Muscle layer of colon (tissue), 2 donors: ENCODE results near the gene PTPRD.

Experiments used
- H3K27ac ChIP-seq: one replicate; pipeline ENCODE4 v1.7.0; 2013; ENCODE audit warnings: low read depth, mild to moderate bottlenecking, low read length, moderate library complexity
- H3K27me3 ChIP-seq, 2 donors: one replicate each; pipeline ENCODE4 v1.7.0; 2013; ENCODE audit warnings: low read length in 2 of 2, mild to moderate bottlenecking in 2 of 2; ENCODE audit not compliant: insufficient read depth in 2 of 2, control insufficient read depth in 1 of 2
- H3K36me3 ChIP-seq: one replicate; pipeline ENCODE4 v1.7.0; 2013; ENCODE audit warnings: mild to moderate bottlenecking, low read length; ENCODE audit not compliant: insufficient read depth
- H3K4me1 ChIP-seq: one replicate; pipeline ENCODE4 v1.7.0; 2013; ENCODE audit warnings: mild to moderate bottlenecking, low read length; ENCODE audit not compliant: insufficient read depth
- H3K4me3 ChIP-seq, 2 donors: one replicate each; pipeline ENCODE4 v1.7.0; 2013; ENCODE audit warnings: low read length in 2 of 2, low read depth in 1 of 2, mild to moderate bottlenecking in 1 of 2, moderate library complexity in 1 of 2
- H3K9ac ChIP-seq: one replicate; pipeline ENCODE4 v1.7.0; 2013; ENCODE audit warnings: low read length
- H3K9me3 ChIP-seq: one replicate; pipeline ENCODE4 v1.7.0; 2013; ENCODE audit warnings: mild to moderate bottlenecking, low read length
- donor health status: abdominal sarcoma.
- donor health status: Adenocarcinoma of cecum.

The PTPRD gene

DNA sequence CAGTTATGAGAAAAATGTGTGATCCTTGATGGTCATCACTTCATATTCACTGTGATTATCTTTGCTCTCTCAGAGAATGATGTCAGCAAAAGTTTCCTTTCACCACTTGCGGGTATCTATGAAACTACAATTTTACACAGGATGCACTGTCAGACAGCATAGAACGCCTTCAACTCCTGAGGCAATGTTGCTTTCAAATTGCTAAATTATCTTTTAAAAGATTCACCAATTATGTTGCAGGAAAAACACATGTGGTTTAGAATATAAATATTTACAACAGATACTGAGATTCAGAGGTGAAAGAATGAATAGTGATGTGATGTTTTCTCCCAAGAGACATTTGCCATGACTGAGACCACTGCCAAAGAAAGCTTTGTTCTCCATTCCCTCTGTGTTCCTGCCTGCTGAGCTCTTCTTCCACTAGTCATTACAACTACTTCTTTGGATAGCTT is 1933.4 kb downstream of the PTPRD start:
- no peaks in the 10 kb centered on the region for H3K36me3 ChIP-seq
- no peak overlapping the region for H3K27ac ChIP-seq
- no peaks in the 10 kb centered on the region for H3K4me1 ChIP-seq
- no peaks in the 10 kb centered on the region for H3K27me3 ChIP-seq
- no peak overlapping the region for H3K9ac ChIP-seq
- no peak overlapping the region for H3K4me3 ChIP-seq
- H3K9me3 ChIP-seq, result no peaks in the 10 kb centered on the region

DNA sequence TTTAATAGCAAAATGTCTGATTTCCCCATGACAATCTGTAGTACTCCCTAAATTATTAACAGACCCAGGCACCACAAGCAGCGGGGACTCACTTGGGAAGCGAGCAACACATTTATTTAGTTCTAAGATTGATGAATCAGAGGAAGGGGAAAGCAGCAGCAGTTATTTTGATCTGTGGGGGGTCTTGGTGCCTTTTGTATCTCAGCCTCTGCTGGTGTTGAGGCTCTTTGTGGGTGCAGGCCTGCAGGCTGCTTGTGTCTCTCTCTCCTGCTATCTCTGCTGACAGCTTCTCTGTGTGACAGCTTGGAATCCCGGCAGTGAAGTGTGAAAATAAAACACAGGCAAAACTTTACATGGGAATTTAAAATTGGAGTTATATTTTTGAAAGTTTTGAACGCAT is 1935.1 kb downstream of the PTPRD start:
- H3K9ac ChIP-seq, result no peak overlapping the region
- H3K27ac ChIP-seq, result no peak overlapping the region
- no peak overlapping the region for H3K4me3 ChIP-seq
- no peaks in the 10 kb centered on the region for H3K4me1 ChIP-seq
- no peaks in the 10 kb centered on the region for H3K36me3 ChIP-seq
- H3K27me3 ChIP-seq, result no peaks in the 10 kb centered on the region
- H3K9me3 ChIP-seq, result no peaks in the 10 kb centered on the region

DNA sequence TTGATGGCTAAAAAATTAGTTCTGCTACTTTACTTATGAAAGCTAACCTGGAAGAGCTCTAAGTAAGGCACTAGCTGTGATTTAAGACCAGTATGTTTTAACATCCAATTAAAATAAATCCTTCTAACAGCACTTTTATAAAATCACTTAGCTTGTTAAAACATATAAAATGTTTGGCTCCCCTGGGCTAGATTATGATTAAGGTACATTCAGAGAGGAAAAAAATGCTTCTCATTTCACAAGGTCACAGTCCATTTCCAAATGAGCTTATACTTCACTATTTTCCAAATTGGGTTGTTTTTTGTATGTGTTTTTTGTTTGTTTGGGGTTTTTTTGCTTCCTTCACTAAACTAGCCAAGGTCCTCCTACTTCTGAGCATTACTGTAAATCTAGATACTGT is 1938.3 kb downstream of the PTPRD start:
- Histone ChIP-seq H3K27me3 (no peaks in the 10 kb centered on the region), H3K4me3 (no peak overlapping the region), H3K9ac (no peak overlapping the region), H3K27ac (no peak overlapping the region), H3K9me3 (no peaks in the 10 kb centered on the region), H3K4me1 (no peaks in the 10 kb centered on the region), H3K36me3 (no peaks in the 10 kb centered on the region)

DNA sequence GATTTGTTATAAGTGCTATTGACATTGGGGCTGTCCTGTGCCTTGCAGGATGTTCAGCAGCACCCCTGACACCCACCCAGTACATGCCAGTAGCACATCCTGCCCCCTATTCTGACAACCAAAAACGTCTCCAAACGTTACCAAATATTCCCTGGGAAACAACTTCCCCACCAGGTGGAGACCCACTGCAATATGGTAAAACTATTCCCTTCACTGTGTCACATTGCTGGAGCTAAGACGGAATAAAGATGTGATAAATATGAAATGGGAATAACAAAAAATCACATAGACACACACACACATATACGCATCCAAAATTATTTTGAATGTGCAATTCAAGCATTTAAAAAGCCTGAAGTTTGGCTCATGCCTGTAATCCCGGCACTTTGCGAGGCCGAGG is 1939.0 kb downstream of the PTPRD start:
- Histone ChIP-seq H3K9ac (no peak overlapping the region), H3K9me3 (no peaks in the 10 kb centered on the region), H3K27ac (no peak overlapping the region), H3K4me1 (no peaks in the 10 kb centered on the region), H3K4me3 (no peak overlapping the region), H3K27me3 (no peaks in the 10 kb centered on the region), H3K36me3 (no peaks in the 10 kb centered on the region)

- Histone ChIP-seq H3K36me3 (no peaks in the 10 kb centered on the region), H3K27me3 (no peaks in the 10 kb centered on the region), H3K9me3 (no peaks in the 10 kb centered on the region), H3K4me3 (no peak overlapping the region), H3K27ac (no peak overlapping the region), H3K4me1 (no peaks in the 10 kb centered on the region), H3K9ac (no peak overlapping the region)
These were observed 1942.1 kb downstream of the PTPRD start for GRCh38 chr9:8670751-8671150.

DNA sequence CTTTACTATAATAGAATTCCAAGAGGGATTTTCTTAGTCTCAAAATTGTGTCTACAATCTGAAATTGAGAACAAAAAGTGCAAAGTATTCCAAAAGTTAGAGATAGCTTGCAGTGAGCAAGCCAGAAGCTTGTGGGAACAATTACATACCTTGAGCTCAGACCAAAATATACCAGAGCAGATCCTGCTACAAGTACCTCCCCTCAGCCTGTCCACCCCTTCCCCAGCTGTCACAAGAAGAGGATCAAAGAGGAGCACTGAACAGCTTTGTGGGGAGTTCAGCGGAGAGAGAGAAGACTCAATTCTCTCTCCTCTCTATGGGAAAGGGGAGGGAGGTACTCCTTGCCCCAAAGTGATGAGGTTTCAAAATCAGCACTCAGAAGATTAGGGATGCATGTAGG is 1944.1 kb downstream of the PTPRD start:
- Histone ChIP-seq H3K36me3 (no peaks in the 10 kb centered on the region), H3K27me3 (no peaks in the 10 kb centered on the region), H3K9ac (no peak overlapping the region), H3K27ac (no peak overlapping the region), H3K9me3 (no peaks in the 10 kb centered on the region), H3K4me1 (no peaks in the 10 kb centered on the region), H3K4me3 (no peak overlapping the region)

- Histone ChIP-seq H3K4me1 (no peaks in the 10 kb centered on the region), H3K9ac (no peak overlapping the region), H3K36me3 (no peaks in the 10 kb centered on the region), H3K27me3 (no peaks in the 10 kb centered on the region), H3K27ac (no peak overlapping the region), H3K4me3 (no peak overlapping the region), H3K9me3 (no peaks in the 10 kb centered on the region)
These were observed 1944.6 kb downstream of the PTPRD start for GRCh38 chr9:8668231-8668630.

- H3K27me3 ChIP-seq, result no peaks in the 10 kb centered on the region
- H3K4me3 ChIP-seq, result no peak overlapping the region
- H3K9ac ChIP-seq, result no peak overlapping the region
- no peaks in the 10 kb centered on the region for H3K36me3 ChIP-seq
- no peak overlapping the region for H3K27ac ChIP-seq
- H3K4me1 ChIP-seq, result no peaks in the 10 kb centered on the region
- no peaks in the 10 kb centered on the region for H3K9me3 ChIP-seq
These were observed 1946.7 kb downstream of the PTPRD start for GRCh38 chr9:8666060-8666459.

DNA sequence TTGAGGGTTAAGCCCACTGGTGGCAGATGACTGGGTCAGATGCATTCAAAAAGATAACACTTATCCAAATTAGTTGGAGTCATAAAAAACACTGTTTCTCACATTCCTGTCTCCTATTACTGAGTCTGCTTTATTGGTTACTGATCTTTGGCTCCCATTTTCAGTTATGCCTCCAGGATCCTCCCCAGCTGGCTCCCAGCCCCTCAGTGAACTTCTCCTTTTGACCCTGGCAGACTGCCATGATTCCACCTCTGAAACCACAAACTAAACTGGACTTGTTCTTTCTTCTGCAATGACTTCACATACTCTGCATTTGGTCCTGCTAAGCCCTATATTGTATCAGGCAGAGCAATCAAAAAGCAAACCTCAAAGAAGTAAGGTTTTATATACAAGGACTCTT is 1952.4 kb downstream of the PTPRD start:
- Histone ChIP-seq H3K27me3 (no peaks in the 10 kb centered on the region), H3K27ac (no peak overlapping the region), H3K4me1 (no peaks in the 10 kb centered on the region)

GRCh38 chr9:8659108-8659507 is 1953.7 kb downstream of the PTPRD start:
- Histone ChIP-seq H3K27me3 (no peaks in the 10 kb centered on the region), H3K36me3 (no peaks in the 10 kb centered on the region), H3K9me3 (no peaks in the 10 kb centered on the region), H3K4me1 (no peaks in the 10 kb centered on the region), H3K9ac (no peak overlapping the region), H3K27ac (no peak overlapping the region), H3K4me3 (no peak overlapping the region)

More for the DNA sequence above, 1952.4 kb downstream of the PTPRD start:
- Histone ChIP-seq H3K9me3 (no peaks in the 10 kb centered on the region), H3K9ac (no peak overlapping the region), H3K4me3 (no peak overlapping the region), H3K36me3 (no peaks in the 10 kb centered on the region)

- no peaks in the 10 kb centered on the region for H3K27me3 ChIP-seq
- no peak overlapping the region for H3K9ac ChIP-seq
- no peaks in the 10 kb centered on the region for H3K36me3 ChIP-seq
- H3K4me3 ChIP-seq, result no peak overlapping the region
- H3K9me3 ChIP-seq, result no peaks in the 10 kb centered on the region
- no peak overlapping the region for H3K27ac ChIP-seq
- no peaks in the 10 kb centered on the region for H3K4me1 ChIP-seq
These were observed 1957.7 kb downstream of the PTPRD start for GRCh38 chr9:8655071-8655470.

DNA sequence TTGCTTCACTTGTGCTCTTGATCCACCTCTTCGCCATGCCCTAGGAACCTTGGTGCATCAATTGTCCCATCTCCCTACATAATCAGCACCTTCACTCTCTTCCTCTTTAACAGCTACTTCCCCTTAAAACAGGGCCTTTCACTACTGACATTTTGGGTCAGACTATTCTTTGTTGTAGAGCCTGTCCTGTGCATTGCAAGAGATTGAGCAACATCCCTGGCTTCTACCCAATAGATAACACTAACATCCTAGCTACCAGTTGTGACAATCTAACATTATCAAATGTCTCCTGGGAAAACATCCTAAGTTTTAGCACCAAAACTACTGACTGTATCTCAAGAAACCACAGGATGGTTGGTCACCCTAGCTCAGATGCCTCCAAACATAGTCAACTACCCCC is 1958.9 kb downstream of the PTPRD start:
- H3K9me3 ChIP-seq, result no peaks in the 10 kb centered on the region
- H3K27ac ChIP-seq, result no peak overlapping the region
- no peaks in the 10 kb centered on the region for H3K36me3 ChIP-seq
- H3K4me1 ChIP-seq, result no peaks in the 10 kb centered on the region
- no peaks in the 10 kb centered on the region for H3K27me3 ChIP-seq
- no peak overlapping the region for H3K4me3 ChIP-seq
- H3K9ac ChIP-seq, result no peak overlapping the region
